HepG2 (cell line): ENCODE data around the gene ARID3C. TPM values are rescaled to one million over a fixed set of nuclear protein-coding genes. Genes with fewer than 3 reads are reported as not detected.
A peak's percentile ranks its signal among the peaks of the same experiment; 100 is the strongest.

ENCODE experiments used
- ATAD3A ChIP-seq: sonication (generic); formaldehyde crosslinking; IDR thresholded peaks from 2 replicates; pipeline ENCODE4 v1.4.0; 2020; ENCODE audit warnings: missing genetic modification reagents
- BATF2 ChIP-seq: sonication (generic); formaldehyde crosslinking; IDR thresholded peaks from 2 replicates; pipeline ENCODE4 v1.8.0; 2022; ENCODE audit warnings: mild to moderate bottlenecking, missing genetic modification reagents, moderate library complexity
- ETV5 ChIP-seq: IDR thresholded peaks from 2 replicates; pipeline ENCODE4 v1.6.1; 2018; ENCODE audit warnings: missing biosample characterization, missing genetic modification reagents, inconsistent platforms, borderline replicate concordance
- FIP1L1 ChIP-seq: fragments of 200-400 bp; formaldehyde crosslinking; IDR thresholded peaks from 2 replicates; pipeline ENCODE4 v1.6.1; 2018; ENCODE audit warnings: low read depth, mild to moderate bottlenecking, low read length, moderate library complexity, borderline replicate concordance; ENCODE audit not compliant: insufficient read depth
- NCOA5 ChIP-seq: sonication (generic); formaldehyde crosslinking; IDR thresholded peaks from 2 replicates; pipeline ENCODE4 v1.4.0; 2020; ENCODE audit warnings: missing genetic modification reagents
- NONO ChIP-seq, 2 experiments: fragments of 450-650 bp in 1 of 2; sonication (generic) in 1 of 2; formaldehyde crosslinking in 1 of 2; IDR thresholded peaks in 1 of 2; conservative IDR thresholded peaks in 1 of 2; 2 replicates each; pipeline versions ENCODE4 v1.6.1 to v1.8.0; 2017 to 2022; ENCODE audit warnings: mild to moderate bottlenecking in 1 of 2, missing genetic modification reagents in 1 of 2, moderate library complexity in 1 of 2
- PAWR ChIP-seq: sonication (generic); formaldehyde crosslinking; IDR thresholded peaks from 2 replicates; pipeline ENCODE4 v1.4.0; 2020; ENCODE audit warnings: missing genetic modification reagents, mild to moderate bottlenecking, borderline replicate concordance
- PAX8 ChIP-seq: sonication (generic); formaldehyde crosslinking; IDR thresholded peaks from 2 replicates; pipeline ENCODE4 v1.8.0; 2022; ENCODE audit warnings: mild to moderate bottlenecking, missing genetic modification reagents, borderline replicate concordance
- PPARG ChIP-seq: conservative IDR thresholded peaks from 2 replicates; pipeline ENCODE4 v1.6.1; 2016; ENCODE audit warnings: missing biosample characterization, missing genetic modification reagents
- RNF219 ChIP-seq: sonication (generic); formaldehyde crosslinking; IDR thresholded peaks from 2 replicates; pipeline ENCODE4 v1.5.0; 2020; ENCODE audit warnings: mild to moderate bottlenecking, missing genetic modification reagents
- SIN3A ChIP-seq: IDR thresholded peaks from 2 replicates; pipeline ENCODE4 v1.6.1; 2011; ENCODE audit warnings: low read depth, mild to moderate bottlenecking, control low read depth, low read length, borderline replicate concordance
- ZFP82 ChIP-seq: sonication (generic); formaldehyde crosslinking; IDR thresholded peaks from 2 replicates; pipeline ENCODE4 v1.5.1; 2020; ENCODE audit warnings: mild to moderate bottlenecking, missing genetic modification reagents, borderline replicate concordance
- ZNF18 ChIP-seq: sonication (generic); formaldehyde crosslinking; IDR thresholded peaks from 2 replicates; pipeline ENCODE4 v1.8.0; 2022; ENCODE audit warnings: mild to moderate bottlenecking, missing genetic modification reagents; ENCODE audit not compliant: insufficient replicate concordance
- ZNF264 ChIP-seq: sonication (generic); formaldehyde crosslinking; IDR thresholded peaks from 2 replicates; pipeline ENCODE4 v1.4.0; 2020; ENCODE audit warnings: missing genetic modification reagents
- ZNF383 ChIP-seq: sonication (generic); formaldehyde crosslinking; IDR thresholded peaks from 2 replicates; pipeline ENCODE4 v1.4.0; 2020; ENCODE audit warnings: missing genetic modification reagents, mild to moderate bottlenecking, borderline replicate concordance
- ZNF570 ChIP-seq: sonication (generic); formaldehyde crosslinking; IDR thresholded peaks from 2 replicates; pipeline ENCODE4 v1.4.0; 2020; ENCODE audit warnings: mild to moderate bottlenecking, missing genetic modification reagents, borderline replicate concordance
- ZNF687 ChIP-seq: sonication (generic); formaldehyde crosslinking; IDR thresholded peaks from 2 replicates; pipeline ENCODE4 v1.5.1; 2020; ENCODE audit warnings: mild to moderate bottlenecking, missing genetic modification reagents, moderate library complexity
- polyA plus RNA-seq, 8 experiments: library from polyadenylated mRNA; depleted of rRNA in 3 of 8; stranded (reverse) in 7 of 8; unstranded in 1 of 8; fragments of >200 nt; fragmentation: Illumina TruSeq in 4 of 8; extraction: Trizol in 4 of 8; gene quantifications; 2 replicates each; pipeline versions ENCODE4 v1.2.1 to v1.2.3, GENCODE V29; 2011 to 2016; ENCODE audit warnings: low read depth in 4 of 8, missing spikeins in 1 of 8, mixed read lengths in 1 of 8; ENCODE audit not compliant: insufficient read depth in 1 of 8
- total RNA-seq, 5 experiments: library from RNA; depleted of rRNA; stranded (reverse); fragments of >200 nt; fragmentation: Illumina TruSeq; extraction: Trizol; gene quantifications; 2 replicates each; pipeline ENCODE4 v1.2.3, GENCODE V29; 2016; ENCODE audit warnings: low read depth in 1 of 5

The ARID3C gene
- total and polyA plus RNA-seq, 2 of the 13 experiments (the other 11 are each of a cell fraction or from before 2014, with no cell fraction given), result not detected

GRCh38 chr9:34637356-34638137 is 8.7 kb upstream of the ARID3C start, which contains the start of gene SIGMAR1 (continued):
- TF ChIP-seq NONO (IDR thresholded peaks at IDR 0.05) (no peak), NONO (CRISPR knock-in tag; conservative IDR thresholded peaks at IDR 0.05) (peak; percentile 90), PAWR (CRISPR knock-in tag) (no peak), BATF2 (CRISPR knock-in tag) (no peak), PPARG (CRISPR knock-in tag) (no peak), NCOA5 (CRISPR knock-in tag) (no peak), ZNF18 (CRISPR knock-in tag) (peak; percentile 88), ATAD3A (CRISPR knock-in tag) (no peak), ETV5 (CRISPR knock-in tag) (peak; percentile 55), FIP1L1 (no peak), ZFP82 (peak; percentile 81; the same call in 1 of the 2 replicates), RNF219 (CRISPR knock-in tag) (no peak), ZNF687 (CRISPR knock-in tag) (peak; percentile 99), ZNF264 (CRISPR knock-in tag) (no peak), SIN3A (peak; percentile 73; the same call in 1 of the 2 replicates), PAX8 (CRISPR knock-in tag) (peak; percentile 44; the same call in 1 of the 2 replicates), ZNF570 (CRISPR knock-in tag) (no peak), ZNF383 (CRISPR knock-in tag) (no peak)
